ENCODE data around the gene NUTM2E.
"Not testable (repeated sequence)": the region's sequence is repeated elsewhere in the genome, so short reads cannot be mapped to it uniquely, and the experiment has no call there.

Gene NUTM2E

GRCh38 chr10:79826496-79827215, at the start of gene NUTM2E:
TSS of gene NUTM2E (plus strand) at chr10:79826739. CDS start at chr10:79841741, 15,002 bp downstream.
- DNase-seq = peak; percentile 65

DNA sequence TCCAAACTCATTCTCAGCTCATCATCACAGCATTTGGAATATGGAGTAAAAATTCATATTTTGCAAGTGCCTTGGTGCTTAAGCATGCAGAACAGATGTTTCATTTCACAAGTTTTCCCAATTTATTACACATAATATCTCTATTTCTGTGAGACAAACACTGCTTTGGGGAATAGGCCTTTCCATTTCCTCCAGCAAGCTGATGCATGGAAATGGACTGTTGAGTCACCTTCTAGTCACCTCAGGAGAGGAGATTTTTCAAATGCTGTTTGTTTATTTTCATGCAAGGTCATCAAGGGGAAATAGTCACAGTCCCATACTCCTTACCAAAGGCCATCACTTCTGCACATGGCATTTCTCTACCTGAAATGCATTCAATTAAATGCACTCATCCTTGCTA, 48.5 kb upstream of the NUTM2E start:
- not testable (repeated sequence) for DNase-seq

GRCh38 chr10:79779310-79779938, 47.1 kb upstream of the NUTM2E start:
- peak; percentile 24 for DNase-seq

GRCh38 chr10:79779992-79780391, 46.5 kb upstream of the NUTM2E start:
- not testable (repeated sequence) for DNase-seq

DNA sequence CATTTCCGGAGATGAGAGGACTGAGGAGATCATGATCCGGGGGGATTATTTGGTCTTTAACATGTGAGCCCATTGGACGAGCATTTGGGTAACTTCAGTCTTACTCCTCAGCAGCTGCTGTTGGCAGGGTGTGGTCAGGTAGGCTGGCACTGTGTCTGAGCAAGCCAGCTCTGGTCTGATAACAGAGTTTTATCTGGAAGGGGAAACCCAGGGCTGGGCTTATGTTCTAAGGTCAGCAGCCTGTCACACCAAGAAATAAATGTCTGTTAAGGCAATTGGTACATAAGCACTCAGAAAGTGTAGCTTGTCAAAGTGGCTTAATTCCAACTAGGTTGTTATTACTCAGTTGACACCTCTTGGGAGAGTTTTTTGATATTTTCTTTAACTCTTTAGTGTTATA, 45.0 kb upstream of the NUTM2E start:
- not testable (repeated sequence) for DNase-seq

DNA sequence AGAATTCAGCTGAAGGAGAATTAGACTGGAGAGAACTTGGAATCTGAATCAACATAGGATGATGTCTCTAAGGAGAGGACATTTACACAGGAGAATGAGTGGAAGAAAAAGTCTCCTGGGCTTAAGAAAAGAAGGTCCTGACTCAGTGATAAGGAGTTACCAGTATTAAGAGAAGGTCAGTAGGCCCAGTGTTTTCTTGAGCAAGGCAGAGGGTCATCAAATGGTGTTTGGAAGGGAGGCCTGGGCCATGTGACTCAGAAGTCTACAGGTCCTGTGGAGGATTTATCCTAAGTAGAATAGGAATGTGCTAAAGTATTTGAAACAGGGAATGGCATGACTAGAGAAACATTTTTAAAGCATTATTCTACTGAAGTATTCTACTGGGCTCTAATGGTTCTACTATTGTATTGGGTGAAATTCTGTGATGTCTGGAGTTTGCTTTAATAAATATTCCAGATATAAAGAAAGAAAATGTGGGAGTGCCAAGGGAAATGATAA, 39.0 kb upstream of the NUTM2E start:
- not testable (repeated sequence) for DNase-seq

- DNase-seq = not testable (repeated sequence)
Measured at GRCh38 chr10:79789351-79789750, 37.2 kb upstream of the NUTM2E start.

DNA sequence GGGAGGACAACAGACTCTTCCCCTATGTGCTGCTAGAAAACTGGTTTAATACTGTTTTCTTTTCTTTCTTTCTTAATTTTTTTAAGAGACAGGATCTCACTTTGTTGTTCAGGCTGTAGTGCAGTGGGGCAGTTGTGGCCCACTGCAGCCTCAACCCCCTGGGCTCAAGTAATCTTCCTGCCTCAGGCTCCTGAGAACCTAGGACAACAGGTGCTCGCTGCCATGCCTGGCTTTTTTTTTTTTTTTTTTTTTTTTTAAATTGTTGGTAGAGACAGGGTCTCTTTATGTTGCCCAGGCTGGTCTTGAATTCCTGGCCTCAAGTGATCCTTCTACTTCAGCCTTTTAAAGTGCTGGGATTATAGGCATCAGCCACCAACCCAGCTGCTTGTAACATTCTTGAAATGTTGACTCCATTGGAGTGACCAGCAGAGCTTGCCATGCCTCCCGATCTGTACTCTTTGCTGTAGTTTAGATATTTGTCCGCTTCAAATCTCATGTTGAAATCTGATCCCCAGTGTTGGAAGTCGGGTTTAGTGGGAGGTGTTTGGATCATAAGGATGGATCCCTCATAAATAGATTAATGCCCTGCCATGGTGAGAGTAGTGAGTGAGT, 34.5 kb upstream of the NUTM2E start:
- not testable (repeated sequence) for DNase-seq

DNA sequence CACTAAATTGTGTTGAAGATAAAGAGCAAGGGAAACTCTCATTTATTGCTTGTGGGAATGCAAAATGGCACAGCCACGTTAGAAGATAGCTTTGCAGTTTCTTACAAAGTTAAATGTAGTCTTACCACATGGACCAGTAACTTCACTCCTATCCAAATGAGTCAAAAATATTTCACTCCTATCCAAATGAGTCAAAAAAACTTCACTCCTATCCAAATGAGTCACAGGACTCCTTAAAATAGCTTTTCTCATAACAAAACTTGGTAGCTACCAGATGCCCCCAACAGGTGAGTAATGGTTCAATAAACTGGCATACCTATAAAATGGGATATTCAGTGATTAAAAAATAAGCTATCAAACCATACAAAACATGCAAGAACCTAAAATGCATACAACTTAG, 27.2 kb upstream of the NUTM2E start:
- not testable (repeated sequence) for DNase-seq

GRCh38 chr10:79805857-79806256, 20.7 kb upstream of the NUTM2E start:
- DNase-seq = not testable (repeated sequence)

GRCh38 chr10:79811895-79812294, 14.6 kb upstream of the NUTM2E start:
- DNase-seq = not testable (repeated sequence)

DNA sequence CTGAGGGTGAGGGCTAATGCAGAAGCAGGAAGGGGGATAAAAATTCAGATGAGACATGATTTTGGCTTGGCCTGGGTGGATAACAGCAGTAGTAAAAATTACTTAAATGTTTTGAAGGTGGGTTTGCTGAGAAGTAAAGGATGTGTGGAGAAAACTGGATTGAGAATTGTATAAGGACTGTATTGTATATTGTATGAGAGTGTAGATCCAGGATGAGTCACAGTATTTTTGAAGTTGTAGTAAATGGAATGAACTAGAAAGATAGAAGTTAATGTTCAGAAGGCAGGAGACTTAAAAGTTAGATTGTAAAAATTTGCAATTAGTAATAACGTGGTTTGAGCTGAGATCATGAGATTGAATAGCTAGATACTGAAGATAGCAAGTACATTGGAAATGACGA, 10.2 kb upstream of the NUTM2E start:
- not testable (repeated sequence) for DNase-seq

DNA sequence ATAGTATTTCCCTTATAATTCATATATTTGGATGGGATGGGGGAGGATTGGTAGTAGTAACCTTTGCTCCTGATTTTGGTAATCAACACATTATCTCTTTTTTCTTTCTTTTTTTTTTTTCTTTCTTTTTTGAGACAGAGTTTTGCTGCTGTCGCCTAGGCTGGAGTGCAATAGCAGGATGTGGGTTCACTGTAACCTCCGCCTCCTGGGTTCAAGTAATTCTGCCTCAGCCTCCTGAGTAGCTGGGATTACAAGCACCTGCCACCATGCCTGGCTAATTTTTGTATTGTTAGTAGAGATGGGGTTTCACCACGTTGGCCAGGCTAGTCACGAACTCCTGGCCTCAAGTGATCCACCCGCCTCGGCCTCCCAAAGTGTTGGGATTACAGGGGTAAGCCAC, 3.2 kb upstream of the NUTM2E start:
- DNase-seq = not testable (repeated sequence)

DNA sequence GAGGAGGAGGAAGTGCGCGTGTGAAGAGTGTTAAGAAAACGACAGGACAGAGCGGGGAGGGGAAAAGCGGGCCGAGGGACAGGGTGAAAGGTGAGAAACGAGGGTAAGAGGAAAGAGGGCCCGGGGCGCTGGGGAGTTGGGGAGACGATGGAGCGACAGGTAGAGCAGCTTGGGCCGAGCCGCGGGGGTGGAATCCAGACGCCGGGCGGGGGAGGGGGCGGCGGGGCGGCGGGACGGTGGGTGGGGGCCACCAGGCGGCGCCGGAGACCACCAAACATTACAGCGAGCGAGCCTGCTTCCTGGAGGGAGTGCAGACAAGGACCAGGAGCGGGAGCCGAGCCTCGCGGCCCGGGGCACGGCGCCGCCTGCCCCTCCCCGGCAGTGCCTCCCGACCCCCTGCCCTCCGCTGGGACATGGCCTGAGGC, 940 bp upstream of the NUTM2E start:
- not testable (repeated sequence) for DNase-seq

DNA sequence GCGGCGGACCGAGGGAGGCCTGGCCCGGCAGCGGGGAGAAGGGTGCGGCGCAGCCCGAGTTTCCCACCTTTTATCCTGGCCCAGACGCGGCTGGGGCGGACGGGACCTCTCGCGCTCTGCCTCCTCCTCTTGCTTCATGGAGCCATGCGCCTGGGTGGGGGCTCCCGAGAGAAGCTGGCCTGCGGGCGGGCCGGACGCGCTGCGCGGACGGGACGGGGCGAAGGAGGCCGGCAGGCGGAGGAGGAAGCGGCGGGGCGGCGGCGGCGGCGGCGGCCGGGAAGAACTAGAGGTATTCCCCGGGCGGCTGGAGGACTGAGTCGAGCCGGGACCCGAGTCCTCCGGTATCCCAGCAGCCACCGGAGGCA, 426 bp upstream of the NUTM2E start:
- not testable (repeated sequence) for DNase-seq

DNA sequence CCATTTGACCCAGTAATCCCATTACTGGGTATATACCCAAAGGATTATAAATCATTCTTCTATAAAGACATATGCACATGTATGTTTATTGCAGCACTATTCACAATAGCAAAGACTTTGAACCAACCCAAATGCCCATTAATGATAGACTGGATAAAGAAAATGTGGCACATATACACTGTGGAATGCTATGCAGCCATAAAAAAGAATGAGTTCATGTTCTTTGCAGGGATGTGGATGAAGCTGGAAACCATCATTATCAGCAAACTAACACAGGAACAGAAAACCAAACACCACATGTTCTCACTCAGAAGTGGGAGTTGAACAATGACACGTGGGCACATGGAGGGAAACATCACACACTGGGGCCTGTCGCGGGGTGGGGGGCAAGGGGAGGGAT, 7.3 kb downstream of the NUTM2E start:
- not testable (repeated sequence) for DNase-seq

DNA sequence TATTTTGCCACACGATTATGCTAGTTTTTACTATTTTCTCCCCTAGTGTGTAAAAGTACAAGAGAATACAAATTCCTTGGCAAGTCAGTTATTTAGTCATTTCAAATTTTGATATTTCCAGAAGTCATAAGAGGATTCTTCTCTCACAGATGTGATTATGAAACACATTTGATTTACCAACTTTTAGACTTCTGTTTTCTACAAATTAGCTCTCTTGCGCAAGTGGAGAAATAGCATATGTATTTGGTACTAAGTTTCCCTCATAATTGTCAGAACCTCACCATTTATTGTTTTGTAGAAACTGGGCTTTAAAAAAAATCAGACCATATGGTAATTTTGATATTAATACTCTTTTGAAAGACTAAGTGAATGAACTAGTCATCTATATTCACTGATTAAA, 9.4 kb downstream of the NUTM2E start:
- DNase-seq = not testable (repeated sequence)

DNA sequence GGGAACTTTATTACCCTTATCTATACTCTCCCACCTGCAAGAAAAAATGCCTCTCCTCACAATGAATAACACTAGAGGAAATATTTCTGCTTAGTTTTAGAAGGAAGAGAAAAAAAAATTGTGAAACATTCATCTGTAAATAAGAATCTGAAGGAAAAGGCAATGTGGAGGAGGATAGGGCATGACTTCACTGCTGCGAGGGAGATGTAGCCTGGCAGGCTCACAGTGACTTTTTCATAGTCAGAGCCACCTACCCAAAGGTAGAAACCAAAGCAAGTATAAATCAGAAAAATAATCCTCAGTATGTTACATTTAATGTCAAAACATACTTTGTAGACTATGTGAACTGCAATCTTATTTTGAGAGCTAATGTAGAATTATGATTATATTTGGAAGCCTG, 10.4 kb downstream of the NUTM2E start:
- not testable (repeated sequence) for DNase-seq

GRCh38 chr10:79838441-79838840, 11.9 kb downstream of the NUTM2E start:
- DNase-seq = not testable (repeated sequence)

DNA sequence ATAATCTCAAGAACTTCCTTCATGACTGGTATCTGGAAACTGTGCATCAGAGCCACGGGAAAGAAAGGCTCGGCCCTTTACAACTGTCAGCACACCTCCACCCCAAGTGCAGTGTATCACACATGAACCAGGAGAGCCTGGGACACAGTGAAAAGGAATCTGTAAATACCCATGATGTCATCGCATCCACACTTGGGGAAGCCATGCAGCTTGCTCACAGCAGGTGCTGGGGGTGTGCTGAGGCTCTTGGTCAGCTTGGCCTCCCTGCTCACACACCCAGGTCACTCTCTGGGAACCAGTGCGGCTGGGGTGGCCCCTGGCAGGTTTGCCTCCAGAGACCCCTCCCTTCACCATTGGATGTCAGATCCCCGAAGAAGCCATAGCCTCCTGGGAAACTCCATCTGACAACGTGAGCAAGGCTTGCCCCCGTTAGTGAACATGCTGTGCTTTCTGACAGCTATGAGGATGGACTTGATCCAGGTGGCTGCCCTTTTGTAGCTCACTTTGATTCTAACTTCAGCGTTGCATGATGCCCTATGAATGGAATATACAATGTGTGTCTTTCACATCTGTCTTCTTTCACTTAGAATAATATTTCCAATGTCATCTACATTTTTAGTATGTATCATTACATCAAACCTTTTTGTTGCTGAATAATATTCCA, 26.8 kb downstream of the NUTM2E start:
- DNase-seq = not testable (repeated sequence)

DNA sequence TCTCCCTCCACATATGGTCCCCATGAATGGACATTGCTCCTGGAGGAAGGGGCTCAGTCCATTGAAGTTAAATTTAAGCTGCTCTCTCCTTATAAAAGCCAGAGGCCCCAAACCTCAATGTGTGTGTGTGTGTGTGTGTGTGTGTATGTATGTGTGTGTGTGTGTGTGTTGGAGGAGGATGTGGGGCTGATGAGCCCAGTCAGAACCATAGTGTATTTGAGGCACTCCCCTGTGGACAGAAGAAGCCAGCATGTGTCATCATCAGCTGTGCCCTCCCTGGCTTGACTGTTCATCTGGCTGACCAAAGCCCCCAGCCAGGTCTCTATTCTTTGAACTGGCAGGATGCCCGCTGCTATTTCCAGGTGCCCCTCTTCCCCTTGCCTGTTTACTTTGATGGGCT, 35.7 kb downstream of the NUTM2E start:
- DNase-seq = not testable (repeated sequence)

- DNase-seq = not testable (repeated sequence)
Measured at GRCh38 chr10:79862803-79863202, 36.3 kb downstream of the NUTM2E start.

GRCh38 chr10:79866903-79867551, 40.5 kb downstream of the NUTM2E start:
- not testable (repeated sequence) for DNase-seq
